AG09309 (cell line): Measurements from ENCODE around the gene KCNJ1.

ENCODE experiments used
- DNase-seq: peaks from one replicate; pipeline ENCODE4 v3.0.0-alpha.2; 2010; ENCODE audit warnings: low read depth
- H3K4me3 ChIP-seq: 2 replicates; pipeline ENCODE4 v1.5.1; 2011; ENCODE audit warnings: mild to moderate bottlenecking, low read depth, low read length, moderate library complexity; ENCODE audit not compliant: control insufficient read depth
- CTCF ChIP-seq: IDR thresholded peaks from 2 replicates; pipeline ENCODE4 v1.5.1; 2011; ENCODE audit warnings: mild to moderate bottlenecking, low read depth, low read length, inconsistent platforms; ENCODE audit not compliant: insufficient read depth, control insufficient read depth; ENCODE audit errors: missing control alignments

KCNJ1 gene

DNA sequence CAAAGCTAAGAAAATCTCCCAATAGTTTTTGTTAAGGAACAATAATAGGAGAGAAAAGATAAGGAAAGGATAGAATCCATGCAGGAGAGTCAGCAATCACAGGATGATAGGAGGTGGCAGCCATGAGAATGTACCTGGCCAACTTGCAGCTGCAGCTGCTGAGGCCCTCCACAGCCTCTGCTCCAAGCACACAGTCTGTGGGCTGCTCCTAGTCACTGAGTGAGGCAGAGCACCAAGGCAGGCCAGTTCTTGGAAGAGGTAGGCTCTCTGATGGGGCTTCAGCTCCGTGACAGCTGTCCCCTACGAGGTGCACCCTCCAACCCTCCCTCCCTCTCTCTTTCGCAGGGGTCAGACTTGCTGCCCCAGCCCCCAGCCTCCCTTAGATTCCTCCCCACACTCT is 5.5 kb upstream of the KCNJ1 start:
- H3K4me3 ChIP-seq: no peak overlapping the region
- no peak for TF ChIP-seq CTCF

DNA sequence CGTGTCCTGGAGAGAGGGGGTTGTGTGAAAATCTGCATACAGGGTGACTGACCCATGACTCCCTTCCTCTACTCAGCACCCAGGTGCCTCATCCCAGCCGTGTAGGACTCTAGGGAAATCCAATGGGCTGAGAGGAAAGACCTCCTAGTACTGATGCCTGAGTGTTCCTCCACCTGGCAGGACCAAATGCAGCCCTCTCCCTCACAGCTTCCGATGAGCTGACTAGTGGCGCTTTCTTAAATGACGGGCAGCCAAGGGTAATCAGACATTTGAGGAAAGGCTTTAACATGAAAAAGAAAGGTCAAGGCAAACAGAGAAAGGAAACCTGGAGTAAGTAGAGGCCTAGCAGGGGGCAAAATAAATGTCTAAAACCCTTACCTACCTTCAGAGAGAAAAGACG is 5.0 kb upstream of the KCNJ1 start:
- no peak for DNase-seq
- no peak overlapping the region for H3K4me3 ChIP-seq
- no peak for TF ChIP-seq CTCF

More for the DNA sequence above, 5.5 kb upstream of the KCNJ1 start:
- no peak for DNase-seq

DNA sequence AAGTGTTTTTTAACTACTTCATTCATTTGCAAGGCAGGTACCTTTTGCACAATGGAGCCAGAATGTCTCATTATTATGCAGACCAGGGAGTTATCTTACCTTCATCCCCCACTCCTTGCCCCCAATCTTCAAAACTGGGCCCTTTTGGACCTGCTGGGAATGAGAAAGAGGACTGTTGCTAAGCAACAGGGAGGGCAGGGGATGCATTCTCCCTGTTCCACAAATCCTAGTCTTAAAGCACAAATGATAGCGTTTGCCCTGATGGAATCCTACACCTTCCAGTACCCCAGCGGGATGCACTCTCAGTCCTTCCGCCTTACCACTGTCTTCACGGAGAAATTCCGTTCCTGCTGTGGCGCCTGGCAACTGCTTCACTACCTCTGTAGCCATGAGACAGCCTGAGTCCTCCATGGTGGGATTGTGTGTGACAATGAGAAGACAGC is 4.1 kb upstream of the KCNJ1 start:
- H3K4me3 ChIP-seq: no peak overlapping the region
- DNase-seq: no peak
- TF ChIP-seq CTCF: no peak

GRCh38 chr11:128868841-128869671 is 2.0 kb upstream of the KCNJ1 start:
- DNase-seq: no peak
- no peak overlapping the region for H3K4me3 ChIP-seq

GRCh38 chr11:128865490-128865889 is 1.6 kb downstream of the KCNJ1 start:
- H3K4me3 ChIP-seq: no peak overlapping the region
- no peak for TF ChIP-seq CTCF
- DNase-seq: no peak

More at GRCh38 chr11:128868841-128869671, 2.0 kb upstream of the KCNJ1 start:
- TF ChIP-seq CTCF: no peak

DNA sequence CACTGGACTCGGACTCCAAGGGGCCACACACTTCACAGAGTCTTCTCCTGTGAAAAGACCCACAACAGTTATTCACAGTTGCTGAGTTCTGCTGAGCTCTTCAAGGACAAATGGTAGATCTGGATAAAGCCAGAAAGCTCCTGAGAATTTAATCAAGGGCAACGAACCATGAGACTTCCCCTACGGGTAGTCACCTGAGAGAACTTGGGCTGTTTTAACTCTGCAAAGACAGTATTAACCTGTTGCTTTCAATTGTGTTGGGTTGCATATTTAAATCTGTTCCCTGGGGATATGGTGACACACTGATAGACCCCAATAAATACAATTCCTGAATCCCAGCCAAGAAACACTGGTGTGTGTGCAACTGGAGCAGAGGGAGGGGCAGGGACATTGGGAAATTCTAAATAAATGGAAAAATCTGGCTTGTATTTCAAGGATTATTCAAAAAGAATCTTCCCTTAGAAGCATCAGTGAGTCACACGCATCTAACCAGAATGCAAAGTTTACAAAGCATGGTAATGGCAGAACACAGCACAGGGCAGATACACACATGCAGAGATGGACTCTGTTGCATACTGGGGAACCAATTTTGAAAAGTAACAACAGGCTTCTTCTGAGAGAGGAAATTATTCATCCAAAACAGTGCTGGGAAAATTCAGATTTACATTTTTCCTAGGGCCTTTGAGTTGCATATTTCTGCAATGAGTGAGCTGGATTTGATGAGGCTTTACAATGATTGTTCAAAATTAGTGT is 4.0 kb downstream of the KCNJ1 start:
- no peak overlapping the region for H3K4me3 ChIP-seq
- DNase-seq: peak; percentile 43
- no peak for TF ChIP-seq CTCF
